Large intestine (tissue), 3 donors: ENCODE measurements around the gene CNTN4. TPM values are rescaled to one million over a fixed set of nuclear protein-coding genes. Genes with fewer than 3 reads are reported as not detected.

ENCODE experiments used
- DNase-seq, 2 donors: peaks; one replicate each; pipeline versions ENCODE4 v3.0.0 to v3.0.0-alpha.2; 2013
- H3K27ac ChIP-seq: one replicate; pipeline ENCODE4 v1.5.1; 2013; ENCODE audit warnings: low read length
- H3K27me3 ChIP-seq: 2 replicates; pipeline ENCODE4 v1.6.1; 2013; ENCODE audit warnings: low read length; ENCODE audit not compliant: control insufficient read depth, insufficient read depth
- H3K36me3 ChIP-seq: 2 replicates; pipeline ENCODE4 v1.6.1; 2013; ENCODE audit warnings: low read length; ENCODE audit not compliant: control insufficient read depth, insufficient read depth
- H3K4me1 ChIP-seq: one replicate; pipeline ENCODE4 v1.6.1; 2013; ENCODE audit warnings: low read length; ENCODE audit not compliant: control insufficient read depth, insufficient read depth
- H3K4me3 ChIP-seq: one replicate; pipeline ENCODE4 v1.5.1; 2013; ENCODE audit warnings: low read length
- H3K9me3 ChIP-seq: one replicate; pipeline ENCODE4 v1.6.1; 2013; ENCODE audit warnings: mild to moderate bottlenecking, low read depth, low read length, moderate library complexity; ENCODE audit not compliant: control insufficient read depth
- WGBS: methylation state at CpG from one replicate; pipeline ENCODE4 v1.1.5; 2013; ENCODE audit warnings: low lambda C conversion rate; ENCODE audit not compliant: insufficient coverage; 5-methylcytosine and 5-hydroxymethylcytosine counted together
- polyA plus RNA-seq: library from polyadenylated mRNA; unstranded; fragments of 120-200 nt; gene quantifications from one replicate; pipeline ENCODE4 v1.2.1, GENCODE V29; 2013

CNTN4 gene
- polyA plus RNA-seq, 1 donor = 9.3 TPM

DNA sequence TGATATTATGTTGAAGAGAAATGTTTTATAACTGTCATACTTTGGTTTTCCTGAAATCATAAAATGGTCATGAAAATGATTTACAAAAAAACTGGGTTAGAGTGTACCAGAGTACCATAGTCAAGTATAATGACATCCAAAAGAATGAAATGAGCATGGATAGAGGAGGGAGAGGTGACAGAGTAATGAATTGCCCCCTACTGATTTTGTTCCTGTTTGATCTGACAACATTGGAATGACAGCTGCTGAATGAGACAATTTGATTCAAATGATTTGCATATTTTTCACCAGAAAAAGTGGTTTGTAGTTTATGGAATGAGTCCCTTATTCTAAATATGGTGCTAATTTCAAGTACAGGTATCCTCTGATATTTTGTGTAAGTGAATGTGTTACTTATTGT lies 271.7 kb downstream of the CNTN4 start:
- Histone ChIP-seq H3K9me3 (no peaks in the 10 kb centered on the region), H3K4me1 (no peaks in the 10 kb centered on the region), H3K4me3 (no peak overlapping the region), H3K27me3 (no peaks in the 10 kb centered on the region), H3K36me3 (no peaks in the 10 kb centered on the region), H3K27ac (no peak overlapping the region)
- no peak for DNase-seq

DNA sequence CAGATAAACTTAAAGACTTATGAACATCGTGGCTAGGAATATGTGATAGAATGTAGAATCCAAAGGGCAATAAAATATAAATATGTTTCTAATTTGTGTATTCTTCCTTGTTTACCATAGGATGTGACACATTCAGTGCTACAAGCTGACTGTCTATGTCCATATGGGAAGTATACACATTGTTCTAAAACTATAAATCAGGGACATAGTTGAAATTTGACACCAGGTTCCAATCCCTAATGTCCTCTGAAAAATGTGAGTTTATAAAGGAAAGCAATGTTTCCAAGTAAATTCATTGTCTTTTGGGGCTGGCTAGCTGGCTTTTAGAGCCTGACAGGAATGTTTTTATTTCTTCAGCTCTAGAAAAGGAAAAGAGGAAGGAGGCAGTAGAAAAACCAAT lies 273.6 kb downstream of the CNTN4 start:
- 71% methylated on average over 1 of the region's 1 CpG for WGBS
- Histone ChIP-seq H3K4me1 (no peaks in the 10 kb centered on the region), H3K9me3 (no peaks in the 10 kb centered on the region), H3K27me3 (no peaks in the 10 kb centered on the region), H3K4me3 (no peak overlapping the region), H3K27ac (no peak overlapping the region), H3K36me3 (no peaks in the 10 kb centered on the region)
- no peak for DNase-seq

DNA sequence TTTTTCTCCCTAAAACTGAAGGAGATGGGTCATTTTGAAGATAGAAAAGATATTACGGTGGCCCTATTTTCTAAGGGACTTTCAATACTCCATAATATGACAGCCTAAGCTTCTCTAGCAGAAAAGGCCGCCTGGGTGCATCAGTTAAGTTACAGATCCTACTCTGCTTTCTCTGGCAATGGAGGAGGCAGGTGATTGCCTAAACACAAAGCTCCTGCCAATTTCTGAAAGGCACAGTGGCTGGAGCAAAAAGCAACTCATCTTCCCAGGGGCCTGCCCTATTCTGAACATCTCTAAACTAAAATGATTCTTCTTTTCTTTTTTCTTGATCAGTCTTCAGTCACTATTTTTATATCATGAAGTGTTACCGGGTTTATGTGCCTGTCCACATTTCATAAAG lies 276.7 kb downstream of the CNTN4 start:
- no peak overlapping the region for H3K4me3 ChIP-seq
- no peaks in the 10 kb centered on the region for H3K9me3 ChIP-seq
- no peak overlapping the region for H3K27ac ChIP-seq
- H3K36me3 ChIP-seq = no peaks in the 10 kb centered on the region
- DNase-seq = no peak
- H3K27me3 ChIP-seq = no peaks in the 10 kb centered on the region
- H3K4me1 ChIP-seq = no peaks in the 10 kb centered on the region
- 90% methylated on average over 2 of the region's 3 CpGs for WGBS

DNA sequence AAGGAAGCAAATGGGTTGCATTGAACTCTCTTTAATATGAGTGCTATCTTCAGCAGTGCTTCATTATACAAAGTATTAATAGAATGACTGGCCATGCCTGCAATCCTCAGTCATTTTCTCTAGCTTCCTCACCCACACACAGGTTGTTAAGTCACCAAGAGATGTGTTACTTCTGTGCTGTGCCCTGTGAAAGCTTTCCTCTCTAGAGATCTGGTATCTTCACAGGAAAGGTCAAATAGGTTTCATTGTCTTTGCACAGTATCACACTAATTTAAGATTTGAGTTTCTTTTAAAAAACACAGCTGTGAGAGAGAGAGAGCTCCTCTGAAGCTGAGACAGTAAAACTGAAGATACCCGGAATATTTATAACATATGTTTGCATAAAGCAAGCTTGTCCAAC lies 278.6 kb downstream of the CNTN4 start:
- H3K27ac ChIP-seq = no peak overlapping the region
- no peaks in the 10 kb centered on the region for H3K4me1 ChIP-seq
- H3K4me3 ChIP-seq = no peak overlapping the region
- H3K9me3 ChIP-seq = no peaks in the 10 kb centered on the region
- WGBS = no CpG with 5 or more reads among the region's 1 CpG
- no peak for DNase-seq
- no peaks in the 10 kb centered on the region for H3K27me3 ChIP-seq
- no peaks in the 10 kb centered on the region for H3K36me3 ChIP-seq

DNA sequence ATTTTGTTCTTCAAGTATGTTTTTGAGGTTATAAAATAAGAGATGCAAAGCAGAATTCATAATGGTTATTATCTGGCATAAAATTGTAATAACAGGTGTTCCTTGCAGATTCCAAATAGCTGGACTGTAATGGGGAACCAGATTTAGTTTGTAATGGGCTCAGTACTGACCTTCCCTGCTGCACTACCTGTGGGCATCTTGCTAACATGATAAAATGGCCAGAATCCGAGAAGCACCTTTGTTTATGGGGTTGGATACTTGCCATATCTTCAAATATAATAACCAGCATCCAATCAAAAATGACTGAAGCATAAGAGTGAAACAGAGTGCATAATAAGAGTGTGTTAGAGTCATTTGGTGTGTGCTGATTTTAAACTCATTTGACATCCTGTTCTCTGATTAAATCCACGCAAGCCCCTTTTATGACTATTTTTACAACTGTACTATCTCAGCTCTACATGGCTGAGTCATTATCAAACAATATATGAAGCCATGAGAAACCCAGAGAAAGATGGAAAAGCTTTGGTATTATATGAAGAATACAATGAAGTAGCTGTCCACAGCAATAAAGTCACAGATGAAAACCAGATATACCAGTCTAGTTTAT lies 292.4 kb downstream of the CNTN4 start:
- H3K36me3 ChIP-seq = no peaks in the 10 kb centered on the region
- H3K27ac ChIP-seq = no peak overlapping the region
- DNase-seq = no peak
- H3K9me3 ChIP-seq = no peaks in the 10 kb centered on the region
- no peaks in the 10 kb centered on the region for H3K27me3 ChIP-seq
- no peaks in the 10 kb centered on the region for H3K4me1 ChIP-seq
- H3K4me3 ChIP-seq = no peak overlapping the region
- no CpG with 5 or more reads among the region's 2 CpGs for WGBS

DNA sequence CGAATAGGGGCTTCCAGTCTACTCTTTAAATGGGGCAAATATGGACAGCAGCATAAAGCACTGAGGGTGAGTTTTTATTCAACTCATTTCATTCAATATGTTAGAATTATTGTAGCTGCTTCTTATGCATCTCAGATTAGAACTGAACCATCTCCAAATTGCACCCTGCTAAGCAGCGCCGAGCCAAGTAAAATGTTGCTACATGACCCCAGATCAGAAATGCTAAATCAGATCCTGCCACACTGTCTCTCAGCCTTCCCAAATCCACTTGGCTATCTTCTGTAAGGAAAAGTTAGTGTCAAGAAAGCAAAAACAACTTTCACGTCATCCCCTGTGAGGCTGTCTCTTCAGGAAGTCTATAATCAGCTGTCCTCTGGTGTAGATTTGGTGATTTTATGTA lies 293.2 kb downstream of the CNTN4 start:
- Histone ChIP-seq H3K27ac (no peak overlapping the region), H3K36me3 (no peaks in the 10 kb centered on the region), H3K4me3 (no peak overlapping the region), H3K9me3 (no peaks in the 10 kb centered on the region), H3K27me3 (no peaks in the 10 kb centered on the region), H3K4me1 (no peaks in the 10 kb centered on the region)
- WGBS = no CpG with 5 or more reads among the region's 4 CpGs
- DNase-seq = no peak

DNA sequence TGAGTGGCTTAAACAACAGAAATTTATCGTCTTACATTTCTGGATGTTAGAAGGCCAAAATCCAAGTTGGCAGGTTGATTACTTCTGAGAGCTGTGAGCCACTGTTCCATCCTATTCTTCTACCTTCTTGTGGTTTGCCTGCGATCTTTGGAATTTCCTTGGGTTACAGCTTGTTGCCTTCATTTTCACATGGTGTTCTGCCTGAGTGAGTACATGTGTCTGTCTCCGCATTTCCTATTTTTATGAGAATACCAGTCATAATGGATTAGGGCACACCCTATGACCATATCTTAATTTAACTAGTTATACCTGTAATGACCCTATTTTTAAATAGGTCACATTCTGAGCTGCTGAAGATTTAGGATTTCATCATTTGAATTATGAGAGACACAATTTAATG lies 294.3 kb downstream of the CNTN4 start:
- 80% methylated on average over 2 of the region's 3 CpGs for WGBS
- Histone ChIP-seq H3K4me3 (no peak overlapping the region), H3K9me3 (no peaks in the 10 kb centered on the region), H3K36me3 (no peaks in the 10 kb centered on the region), H3K27me3 (no peaks in the 10 kb centered on the region), H3K4me1 (no peaks in the 10 kb centered on the region), H3K27ac (no peak overlapping the region)
- no peak for DNase-seq

DNA sequence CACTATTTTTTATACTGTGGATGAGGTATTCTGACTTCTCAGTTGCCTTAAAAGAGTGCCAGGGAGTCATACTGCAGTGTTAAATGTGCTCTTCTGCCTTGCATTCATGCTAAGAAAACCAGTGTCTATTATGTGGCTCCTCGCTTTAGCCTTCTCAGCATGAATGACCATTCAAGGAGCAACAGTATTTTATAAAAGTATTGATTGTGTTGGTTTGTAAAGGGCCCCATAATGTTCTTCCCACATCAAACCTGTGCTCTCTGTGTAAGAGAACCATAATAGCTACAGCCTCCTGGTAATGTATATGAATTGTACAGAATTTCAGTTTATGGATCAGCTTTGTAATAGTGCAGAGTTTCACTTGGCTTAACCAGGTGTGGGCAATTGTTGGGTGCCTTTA lies 316.4 kb downstream of the CNTN4 start:
- Histone ChIP-seq H3K4me1 (no peaks in the 10 kb centered on the region), H3K27me3 (no peaks in the 10 kb centered on the region), H3K9me3 (no peaks in the 10 kb centered on the region), H3K4me3 (no peak overlapping the region), H3K36me3 (no peaks in the 10 kb centered on the region), H3K27ac (no peak overlapping the region)
- WGBS = no CpG with 5 or more reads among the region's 1 CpG
- no peak for DNase-seq

DNA sequence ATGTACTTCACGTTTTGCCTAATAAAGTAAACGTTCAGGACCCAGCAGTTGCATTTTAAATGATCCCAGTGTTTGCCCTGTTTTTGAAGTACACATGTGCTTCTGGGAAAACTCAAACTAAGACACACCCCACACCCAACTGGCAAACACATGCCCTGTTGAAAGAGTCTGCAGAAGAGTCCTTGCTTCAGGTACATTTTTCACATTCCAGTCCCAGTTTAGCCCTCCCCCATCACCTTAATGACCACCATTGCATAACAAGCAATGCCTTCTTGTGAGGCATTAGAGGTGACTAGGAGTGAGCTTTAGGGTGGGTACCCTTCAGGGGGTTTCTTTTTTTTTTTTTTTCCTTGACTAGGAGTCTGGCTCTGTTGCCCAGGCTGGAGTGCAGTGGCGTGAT lies 322.3 kb downstream of the CNTN4 start:
- H3K4me1 ChIP-seq = no peaks in the 10 kb centered on the region
- H3K36me3 ChIP-seq = no peaks in the 10 kb centered on the region
- DNase-seq = no peak
- no peaks in the 10 kb centered on the region for H3K27me3 ChIP-seq
- no peak overlapping the region for H3K27ac ChIP-seq
- WGBS = no CpG with 5 or more reads among the region's 3 CpGs
- H3K9me3 ChIP-seq = no peaks in the 10 kb centered on the region
- no peak overlapping the region for H3K4me3 ChIP-seq

DNA sequence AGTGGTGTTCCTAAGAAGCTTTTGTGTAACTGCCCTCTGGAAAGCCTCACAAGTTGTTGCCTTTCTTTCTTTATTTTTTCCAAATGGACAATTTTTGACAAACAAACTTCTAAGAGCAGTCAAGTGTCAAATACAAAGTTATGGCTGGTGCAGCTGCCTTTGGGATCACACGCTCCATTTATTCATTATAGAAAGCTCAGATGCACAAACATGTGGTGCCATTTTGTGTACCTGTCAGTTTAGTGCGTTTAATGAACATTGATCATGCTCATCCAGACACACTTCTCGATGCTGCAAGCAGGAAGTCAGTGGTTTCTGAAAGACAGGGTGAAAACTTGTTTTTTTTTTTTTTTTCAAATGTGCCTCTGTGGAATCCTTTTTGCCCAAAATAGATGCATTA lies 324.5 kb downstream of the CNTN4 start:
- Histone ChIP-seq H3K4me1 (no peaks in the 10 kb centered on the region), H3K36me3 (no peaks in the 10 kb centered on the region), H3K27ac (no peak overlapping the region), H3K4me3 (no peak overlapping the region), H3K9me3 (no peaks in the 10 kb centered on the region), H3K27me3 (no peaks in the 10 kb centered on the region)
- 100% methylated on average over 2 of the region's 3 CpGs for WGBS
- DNase-seq = no peak

DNA sequence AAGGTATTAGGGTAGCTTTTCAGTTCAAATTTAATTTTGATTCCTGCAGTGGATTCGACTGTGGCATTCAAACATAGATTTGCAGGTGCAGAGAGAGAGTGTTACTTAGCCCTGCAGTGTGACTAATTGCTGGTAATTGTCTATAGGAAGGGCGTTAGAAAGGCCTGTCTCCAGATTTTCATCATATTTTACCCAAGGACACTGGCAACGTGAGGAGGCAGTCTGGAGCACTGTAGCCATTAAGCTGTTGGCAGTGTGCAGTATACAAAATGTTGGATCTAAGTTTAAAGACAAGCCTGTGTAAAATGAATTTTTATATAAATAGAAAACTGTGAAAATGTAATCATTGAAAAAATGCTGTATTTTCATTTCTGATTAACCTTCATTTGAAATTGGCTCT lies 342.9 kb downstream of the CNTN4 start:
- Histone ChIP-seq H3K27ac (no peak overlapping the region), H3K36me3 (no peaks in the 10 kb centered on the region), H3K9me3 (no peaks in the 10 kb centered on the region), H3K27me3 (no peaks in the 10 kb centered on the region), H3K4me3 (no peak overlapping the region), H3K4me1 (no peaks in the 10 kb centered on the region)
- DNase-seq = no peak
- WGBS = no CpG with 5 or more reads among the region's 3 CpGs
